DOHH2 (cell line): ENCODE results near the gene ENDOV.

Experiments used
- H3F3A ChIP-seq: fragments of 200-600 bp; sonication (generic), shearing (Covaris generic); 2 replicates; pipeline ENCODE4 v1.6.0; 2016; ENCODE audit warnings: antibody characterized with exemption, mild to moderate bottlenecking; ENCODE audit not compliant: control insufficient read depth, insufficient read depth
- H3K27ac ChIP-seq: fragments of 200-600 bp; sonication (generic); 2 replicates; pipeline ENCODE4 v1.5.1; 2014; ENCODE audit warnings: low read depth, mild to moderate bottlenecking, low read length, moderate library complexity
- H3K27me3 ChIP-seq: fragments of 200-600 bp; sonication (generic); 2 replicates; pipeline ENCODE4 v1.6.1; 2014; ENCODE audit warnings: mild to moderate bottlenecking, low read length, mixed read lengths; ENCODE audit not compliant: control insufficient read depth
- H3K36me3 ChIP-seq: fragments of 200-600 bp; sonication (generic); 2 replicates; pipeline ENCODE4 v1.6.1; 2014; ENCODE audit warnings: mild to moderate bottlenecking, low read length, moderate library complexity, mixed read lengths; ENCODE audit not compliant: control insufficient read depth
- H3K4me1 ChIP-seq: fragments of 200-600 bp; sonication (generic); 2 replicates; pipeline ENCODE4 v1.6.1; 2014; ENCODE audit warnings: mild to moderate bottlenecking, low read length, mixed read lengths; ENCODE audit not compliant: control insufficient read depth
- H3K4me2 ChIP-seq: fragments of 200-600 bp; sonication (generic); 2 replicates; pipeline ENCODE4 v1.6.0; 2014; ENCODE audit warnings: mild to moderate bottlenecking, low read length, moderate library complexity
- H3K4me3 ChIP-seq: fragments of 200-600 bp; sonication (generic); 2 replicates; pipeline ENCODE4 v1.5.1; 2014; ENCODE audit warnings: mild to moderate bottlenecking, low read length, mixed read lengths
- H3K79me2 ChIP-seq: fragments of 200-600 bp; sonication (generic); 2 replicates; pipeline ENCODE4 v1.6.1; 2014; ENCODE audit warnings: mild to moderate bottlenecking, low read length, mixed read lengths; ENCODE audit not compliant: control insufficient read depth
- H3K9me2 ChIP-seq: fragments of 200-600 bp; sonication (generic); replicated peaks from 2 replicates; pipeline ENCODE4 v1.6.1; 2014; ENCODE audit warnings: mild to moderate bottlenecking, low read length, mixed read lengths; ENCODE audit not compliant: control insufficient read depth
- H3K9me3 ChIP-seq: fragments of 200-600 bp; sonication (generic); 2 replicates; pipeline ENCODE4 v1.6.1; 2014; ENCODE audit warnings: antibody characterized with exemption, low read length, mixed read lengths; ENCODE audit not compliant: control insufficient read depth, insufficient read depth
- H4K20me1 ChIP-seq: fragments of 200-600 bp; sonication (generic); 2 replicates; pipeline ENCODE4 v1.6.0; 2014; ENCODE audit warnings: low read depth, mild to moderate bottlenecking, antibody characterized with exemption, low read length, moderate library complexity; ENCODE audit not compliant: control insufficient read depth, insufficient read depth
- EZH2phosphoT487 ChIP-seq: fragments of 200-600 bp; sonication (generic); IDR thresholded peaks from 2 replicates; pipeline ENCODE4 v1.6.1; 2017; ENCODE audit warnings: borderline replicate concordance, mild to moderate bottlenecking, antibody characterized with exemption, low read length, moderate library complexity, mixed read lengths
- TF ChIP-seq, protein P1 (sequence below): fragments of 200-600 bp; sonication (generic); IDR thresholded peaks from one replicate; pipeline ENCODE4 v1.5.1; 2014; ENCODE audit warnings: antibody characterized with exemption, mild to moderate bottlenecking, low read depth, low read length; ENCODE audit not compliant: poor library complexity, severe bottlenecking

ENDOV gene

DNA sequence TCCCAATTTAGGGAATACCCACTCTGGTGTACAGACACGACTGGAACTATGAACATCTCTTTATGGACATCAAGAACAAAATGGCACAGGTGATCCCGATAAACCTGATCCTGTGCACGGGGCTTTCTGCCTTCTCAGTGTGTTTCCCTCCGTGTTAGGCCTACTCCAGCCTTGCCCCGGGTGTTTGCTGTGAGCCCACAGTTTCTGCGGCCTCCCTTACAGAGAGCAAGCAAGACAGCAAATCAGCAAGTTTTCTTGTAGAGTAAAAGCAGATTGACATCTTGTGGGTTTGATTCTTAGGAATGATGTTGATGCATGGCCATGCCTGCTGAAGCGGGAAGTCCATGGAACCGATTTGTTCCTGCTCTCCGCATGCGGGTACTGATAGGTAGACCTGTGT, 26.4 kb upstream of the ENDOV start:
- Histone ChIP-seq H3K36me3 (no peaks in the 10 kb centered on the region), H3K79me2 (no peaks in the 10 kb centered on the region)

DNA sequence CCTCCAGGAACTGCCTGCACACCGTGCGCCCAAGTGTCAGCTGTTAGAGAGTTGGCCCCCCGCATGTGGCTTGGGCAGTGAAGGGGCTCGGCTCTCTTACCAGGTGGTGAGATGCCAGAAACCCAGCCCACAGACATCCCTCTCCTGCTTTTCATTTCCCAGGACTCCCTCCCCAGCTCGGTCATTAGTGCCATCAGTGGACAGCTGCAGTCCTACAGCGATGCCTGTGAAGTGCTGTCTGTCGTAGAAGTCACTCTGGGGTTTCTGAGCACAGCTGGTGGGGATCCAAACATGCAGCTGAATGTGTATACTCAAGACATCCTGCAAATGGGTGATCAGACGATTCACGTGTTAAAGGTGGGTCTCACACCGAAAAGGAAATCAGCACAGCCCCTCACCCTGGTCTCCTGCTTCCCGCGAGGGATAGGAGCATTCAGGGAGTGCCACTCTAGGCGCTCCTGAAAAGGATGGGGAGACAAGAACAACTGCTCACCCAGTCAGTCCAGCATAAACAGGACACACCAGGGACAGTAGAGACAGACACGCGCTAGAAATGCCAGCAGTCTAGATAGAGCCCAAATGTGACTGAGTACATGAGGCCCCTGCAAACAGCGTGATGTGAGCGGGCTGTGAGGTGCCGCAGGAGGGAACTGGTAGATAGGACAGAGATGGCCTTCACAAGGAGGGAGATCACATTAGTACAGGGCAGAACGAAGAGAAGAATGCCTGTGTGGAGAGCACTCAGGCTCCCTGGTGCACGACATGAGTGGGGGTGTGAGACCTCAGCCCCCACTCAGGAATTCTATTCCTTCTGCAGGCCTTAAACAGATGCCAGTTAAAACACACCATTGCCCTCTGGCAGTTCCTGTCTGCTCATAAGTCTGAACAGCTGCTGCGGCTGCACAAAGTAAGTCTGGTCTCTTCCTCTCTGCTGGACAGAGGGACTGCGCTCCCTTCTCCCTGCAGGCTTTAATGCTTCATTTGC, 25.7 kb upstream of the ENDOV start:
- H3K27ac ChIP-seq, result no peak overlapping the region
- no peaks in the 10 kb centered on the region for H3K36me3 ChIP-seq
- TF ChIP-seq EZH2phosphoT487, result no peak
- TF ChIP-seq, protein P1, sequence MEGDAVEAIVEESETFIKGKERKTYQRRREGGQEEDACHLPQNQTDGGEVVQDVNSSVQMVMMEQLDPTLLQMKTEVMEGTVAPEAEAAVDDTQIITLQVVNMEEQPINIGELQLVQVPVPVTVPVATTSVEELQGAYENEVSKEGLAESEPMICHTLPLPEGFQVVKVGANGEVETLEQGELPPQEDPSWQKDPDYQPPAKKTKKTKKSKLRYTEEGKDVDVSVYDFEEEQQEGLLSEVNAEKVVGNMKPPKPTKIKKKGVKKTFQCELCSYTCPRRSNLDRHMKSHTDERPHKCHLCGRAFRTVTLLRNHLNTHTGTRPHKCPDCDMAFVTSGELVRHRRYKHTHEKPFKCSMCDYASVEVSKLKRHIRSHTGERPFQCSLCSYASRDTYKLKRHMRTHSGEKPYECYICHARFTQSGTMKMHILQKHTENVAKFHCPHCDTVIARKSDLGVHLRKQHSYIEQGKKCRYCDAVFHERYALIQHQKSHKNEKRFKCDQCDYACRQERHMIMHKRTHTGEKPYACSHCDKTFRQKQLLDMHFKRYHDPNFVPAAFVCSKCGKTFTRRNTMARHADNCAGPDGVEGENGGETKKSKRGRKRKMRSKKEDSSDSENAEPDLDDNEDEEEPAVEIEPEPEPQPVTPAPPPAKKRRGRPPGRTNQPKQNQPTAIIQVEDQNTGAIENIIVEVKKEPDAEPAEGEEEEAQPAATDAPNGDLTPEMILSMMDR, result no peak

More for the DNA sequence above, 26.4 kb upstream of the ENDOV start:
- Histone ChIP-seq H3K4me3 (no peak overlapping the region), H3K27me3 (no peaks in the 10 kb centered on the region), H3K9me2 (no peaks in the 10 kb centered on the region), H3F3A (no peaks in the 10 kb centered on the region), H3K4me1 (no peaks in the 10 kb centered on the region), H3K9me3 (no peaks in the 10 kb centered on the region), H3K4me2 (no peak overlapping the region), H4K20me1 (no peaks in the 10 kb centered on the region), H3K27ac (no peak overlapping the region)
- TF ChIP-seq, protein P1, result no peak
- no peak for TF ChIP-seq EZH2phosphoT487

GRCh38 chr17:80393241-80393890, 21.6 kb upstream of the ENDOV start:
- H4K20me1 ChIP-seq, result no peaks in the 10 kb centered on the region
- no peak overlapping the region for H3K4me2 ChIP-seq
- H3K9me2 ChIP-seq, result no peaks in the 10 kb centered on the region
- no peak overlapping the region for H3K4me3 ChIP-seq
- H3K27me3 ChIP-seq, result no peaks in the 10 kb centered on the region
- no peaks in the 10 kb centered on the region for H3F3A ChIP-seq
- no peaks in the 10 kb centered on the region for H3K4me1 ChIP-seq
- no peaks in the 10 kb centered on the region for H3K36me3 ChIP-seq
- H3K27ac ChIP-seq, result no peak overlapping the region
- TF ChIP-seq, protein P1, result no peak
- TF ChIP-seq EZH2phosphoT487, result no peak
- no peaks in the 10 kb centered on the region for H3K79me2 ChIP-seq
- no peaks in the 10 kb centered on the region for H3K9me3 ChIP-seq

More for the DNA sequence above, 25.7 kb upstream of the ENDOV start:
- no peaks in the 10 kb centered on the region for H4K20me1 ChIP-seq
- no peaks in the 10 kb centered on the region for H3F3A ChIP-seq
- no peak overlapping the region for H3K4me2 ChIP-seq
- no peak overlapping the region for H3K4me3 ChIP-seq
- H3K79me2 ChIP-seq, result no peaks in the 10 kb centered on the region
- H3K9me3 ChIP-seq, result no peaks in the 10 kb centered on the region
- no peaks in the 10 kb centered on the region for H3K9me2 ChIP-seq
- H3K27me3 ChIP-seq, result no peaks in the 10 kb centered on the region
- H3K4me1 ChIP-seq, result no peaks in the 10 kb centered on the region
